B cell (primary cell): ENCODE measurements around the gene TBX3. TPM values are rescaled to one million over a fixed set of nuclear protein-coding genes. Genes with fewer than 3 reads are reported as not detected.

Experiments used
- ATAC-seq: fragments of 200-7000 bp; cut with Tn5 transposase; one replicate; pipeline ENCODE4 v1.10.0; 2021; ENCODE audit warnings: low read depth, mild to moderate bottlenecking, moderate number of reproducible peaks, moderate library complexity
- CTCF ChIA-PET: fragments of 350-600 bp; sonication (Branson Sonifier 250); formaldehyde crosslinking; loops from one replicate; lab custom pipeline; 2021; ENCODE audit warnings: antibody characterized with exemption, inconsistent platforms; lab: Charles Lee
- POLR2A ChIA-PET: fragments of 350-600 bp; sonication (Branson Sonifier 250); formaldehyde crosslinking; loops from one replicate; lab custom pipeline; 2021; ENCODE audit warnings: antibody characterized with exemption; lab: Charles Lee
- DNase-seq: peaks from one replicate; pipeline ENCODE4 v3.0.0; 2013
- H2AFZ ChIP-seq: 2 replicates; pipeline ENCODE4 v1.6.1; 2012; ENCODE audit warnings: mild to moderate bottlenecking, low read depth, low read length; ENCODE audit not compliant: insufficient read depth, poor library complexity, severe bottlenecking
- H3K27ac ChIP-seq, 2 donors: 1 replicate in 1 of 2; 2 replicates in 1 of 2; pipeline ENCODE4 v1.5.1; 2012 to 2013; ENCODE audit warnings: low read length in 2 of 2, mild to moderate bottlenecking in 2 of 2, moderate library complexity in 1 of 2
- H3K27me3 ChIP-seq, 4 experiments: fragments of 200-600 bp in 1 of 4; sonication (generic) in 1 of 4; replicated peaks in 1 of 4; 1 replicate in 2 of 4; 2 replicates in 2 of 4; pipeline versions ENCODE4 v1.6.1 to v1.7.0; 2013 to 2016; ENCODE audit warnings: low read length in 3 of 4, mild to moderate bottlenecking in 2 of 4, mixed read lengths in 1 of 4, moderate library complexity in 1 of 4; ENCODE audit not compliant: insufficient read depth in 4 of 4, control insufficient read depth in 3 of 4; ENCODE audit errors: control extremely low read depth in 1 of 4
- H3K36me3 ChIP-seq, 2 experiments: replicated peaks in 1 of 2; 1 replicate in 1 of 2; 2 replicates in 1 of 2; pipeline versions ENCODE4 v1.6.1 to v1.7.1; 2013; ENCODE audit warnings: low read length in 1 of 2; ENCODE audit not compliant: insufficient read depth in 2 of 2, control insufficient read depth in 1 of 2; ENCODE audit errors: control extremely low read depth in 1 of 2, extremely low read depth in 1 of 2
- H3K4me1 ChIP-seq, 2 donors: fragments of 200-600 bp in 1 of 2; sonication (generic) in 1 of 2; 1 replicate in 1 of 2; 2 replicates in 1 of 2; pipeline versions ENCODE4 v1.5.1 to v1.6.1; 2013 to 2017; ENCODE audit warnings: low read length in 2 of 2; ENCODE audit not compliant: control insufficient read depth in 2 of 2, insufficient read depth in 2 of 2
- H3K4me2 ChIP-seq: replicated peaks from 2 replicates; pipeline ENCODE3; 2012; ENCODE audit warnings: mild to moderate bottlenecking, low read depth, low read length; ENCODE audit not compliant: poor library complexity, severe bottlenecking
- H3K4me3 ChIP-seq, 5 experiments: fragments of 200-600 bp in 1 of 5; sonication (generic) in 1 of 5; 1 replicate in 3 of 5; 2 replicates in 2 of 5; pipeline versions ENCODE4 v1.5.1 to v1.7.0; 2011 to 2016; ENCODE audit warnings: low read length in 4 of 5, mild to moderate bottlenecking in 4 of 5, low read depth in 2 of 5, control low read depth in 1 of 5, moderate library complexity in 1 of 5; ENCODE audit not compliant: insufficient read depth in 1 of 5; ENCODE audit errors: control extremely low read depth in 1 of 5, extremely low read depth in 1 of 5
- H3K79me2 ChIP-seq: fragments of 200-600 bp; sonication (generic); one replicate; pipeline ENCODE4 v1.6.0; 2016; ENCODE audit warnings: low read length; ENCODE audit not compliant: control insufficient read depth, insufficient read depth
- H3K9ac ChIP-seq: fragments of 200-600 bp; sonication (generic); 2 replicates; pipeline ENCODE4 v1.6.1; 2017; ENCODE audit warnings: mild to moderate bottlenecking, low read length, moderate library complexity
- H3K9me3 ChIP-seq, 3 donors: one replicate each; pipeline versions ENCODE4 v1.6.1 to v1.7.1; 2013; ENCODE audit warnings: low read length in 2 of 3; ENCODE audit not compliant: control insufficient read depth in 2 of 3, insufficient read depth in 1 of 3; ENCODE audit errors: control extremely low read depth in 1 of 3
- H4K20me1 ChIP-seq: 2 replicates; pipeline ENCODE4 v1.6.0; 2012; ENCODE audit warnings: mild to moderate bottlenecking, low read length; ENCODE audit not compliant: insufficient read depth, control insufficient read depth, poor library complexity, severe bottlenecking
- H3K27ac Mint-ChIP-seq: one replicate; pipeline ENCODE4 v1.8.0; 2021; ENCODE audit warnings: mixed read lengths
- H3K27me3 Mint-ChIP-seq: one replicate; pipeline ENCODE4 v1.8.0; 2021; ENCODE audit warnings: mixed read lengths
- H3K4me1 Mint-ChIP-seq: one replicate; pipeline ENCODE4 v1.8.0; 2021; ENCODE audit warnings: mixed read lengths
- H3K4me3 Mint-ChIP-seq: one replicate; pipeline ENCODE4 v1.8.0; 2021; ENCODE audit warnings: mixed read lengths
- H3K9me3 Mint-ChIP-seq: one replicate; pipeline ENCODE4 v1.8.0; 2022; ENCODE audit warnings: mixed read lengths; ENCODE audit not compliant: insufficient read depth
- EZH2 ChIP-seq: IDR thresholded peaks from 2 replicates; pipeline ENCODE4 v1.6.1; 2012; ENCODE audit warnings: borderline replicate concordance, low read depth, mild to moderate bottlenecking, moderate library complexity, low read length; ENCODE audit not compliant: insufficient read depth, poor library complexity, severe bottlenecking
- WGBS: methylation state at CpG from one replicate; pipeline ENCODE4 v1.1.5; 2013; ENCODE audit warnings: missing lambda C conversion rate; ENCODE audit not compliant: insufficient coverage; 5-methylcytosine and 5-hydroxymethylcytosine counted together
- intact Hi-C: fragments of 100-400 bp; cut with micrococcal nuclease; formaldehyde crosslinking; loops from one replicate; pipeline ENCODE4 v1.10.0; 2022
- polyA plus RNA-seq: library from polyadenylated mRNA; depleted of rRNA; stranded (reverse); fragments of >200 nt; gene quantifications from 2 replicates; pipeline ENCODE4 v1.2.3, GENCODE V29; 2012
- total RNA-seq, 2 donors: library from RNA; stranded (reverse); fragments of 120-200 nt in 1 of 2; gene quantifications; 1 replicate in 1 of 2; 2 replicates in 1 of 2; pipeline versions ENCODE4 v1.2.3 to v1.2.4, GENCODE V29; 2013 to 2022
- TF ChIP-seq, protein P1 (sequence below): fragments of 200-600 bp; IDR thresholded peaks from one replicate; pipeline ENCODE4 v1.8.0; 2022; ENCODE audit warnings: antibody characterized with exemption, mild to moderate bottlenecking

The TBX3 gene
- total and polyA plus RNA-seq, 2 donors (not counting 1 experiment from before 2014, with no cell fraction given), result not detected

DNA sequence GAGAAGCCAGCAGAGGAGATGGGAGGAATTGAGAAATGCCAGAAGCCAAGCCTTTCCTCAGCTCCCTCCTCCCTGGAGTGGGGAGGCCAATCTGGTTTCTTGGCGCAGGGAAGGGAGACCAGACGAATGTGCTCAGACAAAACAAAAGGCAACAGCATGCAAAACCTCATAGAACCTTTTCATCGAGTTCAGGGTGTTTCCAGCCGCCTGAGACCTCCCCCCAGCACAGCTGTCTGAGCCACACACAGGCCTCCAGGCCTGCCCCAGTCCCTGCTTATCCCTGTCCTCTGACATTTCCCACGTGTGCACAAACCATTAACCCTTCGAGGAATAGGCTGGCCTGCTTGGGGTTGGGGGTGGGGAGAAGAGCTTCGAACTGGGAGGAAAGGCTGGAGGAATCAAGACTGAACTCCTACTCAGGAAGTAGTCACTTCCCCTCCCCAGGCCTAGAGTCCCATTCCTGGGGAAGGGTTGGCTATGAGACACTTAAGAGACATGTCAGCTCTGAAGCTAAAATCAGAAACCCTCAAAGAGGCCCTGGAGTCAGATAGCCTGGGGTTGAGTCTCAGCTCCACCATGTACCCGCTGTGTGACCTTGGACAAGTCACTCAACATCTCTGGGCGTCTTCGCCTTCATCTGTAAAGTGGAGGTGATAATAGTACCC, 10.7 kb downstream of the TBX3 start:
- Histone ChIP-seq H3K79me2 (no peaks in the 10 kb centered on the region), H3K27ac (no peak overlapping the region), H3K4me3 (no peak overlapping the region), H3K4me2 (no peak overlapping the region), H3K36me3 (no peaks in the 10 kb centered on the region), H3K9me3 (peaks cover 0 to 19% (median 0%) of the 10 kb centered on the region in 3 donors), H2AFZ (no peak overlapping the region), H3K9ac (no peak overlapping the region), H3K27me3 (peaks cover 0 to 58% (median 20%) of the 10 kb centered on the region in 4 experiments), H4K20me1 (no peaks in the 10 kb centered on the region), H3K4me1 (no peaks in the 10 kb centered on the region)
- ATAC-seq (no peak), DNase-seq (no peak)
- H3K4me1 Mint-ChIP-seq, result no peaks in the 10 kb centered on the region
- ChIA-PET CTCF (no interaction called here), POLR2A (no interaction called here)
- no peak overlapping the region for H3K27ac Mint-ChIP-seq
- 54% methylated on average over 5 of the region's 10 CpGs for WGBS
- intact Hi-C loops, result no loop called here
- TF ChIP-seq, protein P1, sequence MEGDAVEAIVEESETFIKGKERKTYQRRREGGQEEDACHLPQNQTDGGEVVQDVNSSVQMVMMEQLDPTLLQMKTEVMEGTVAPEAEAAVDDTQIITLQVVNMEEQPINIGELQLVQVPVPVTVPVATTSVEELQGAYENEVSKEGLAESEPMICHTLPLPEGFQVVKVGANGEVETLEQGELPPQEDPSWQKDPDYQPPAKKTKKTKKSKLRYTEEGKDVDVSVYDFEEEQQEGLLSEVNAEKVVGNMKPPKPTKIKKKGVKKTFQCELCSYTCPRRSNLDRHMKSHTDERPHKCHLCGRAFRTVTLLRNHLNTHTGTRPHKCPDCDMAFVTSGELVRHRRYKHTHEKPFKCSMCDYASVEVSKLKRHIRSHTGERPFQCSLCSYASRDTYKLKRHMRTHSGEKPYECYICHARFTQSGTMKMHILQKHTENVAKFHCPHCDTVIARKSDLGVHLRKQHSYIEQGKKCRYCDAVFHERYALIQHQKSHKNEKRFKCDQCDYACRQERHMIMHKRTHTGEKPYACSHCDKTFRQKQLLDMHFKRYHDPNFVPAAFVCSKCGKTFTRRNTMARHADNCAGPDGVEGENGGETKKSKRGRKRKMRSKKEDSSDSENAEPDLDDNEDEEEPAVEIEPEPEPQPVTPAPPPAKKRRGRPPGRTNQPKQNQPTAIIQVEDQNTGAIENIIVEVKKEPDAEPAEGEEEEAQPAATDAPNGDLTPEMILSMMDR, result no peak
- TF ChIP-seq EZH2, result no peak
- peaks cover 75% of the 10 kb centered on the region for H3K27me3 Mint-ChIP-seq
- H3K9me3 Mint-ChIP-seq, result no peaks in the 10 kb centered on the region
- H3K4me3 Mint-ChIP-seq, result no peak overlapping the region

DNA sequence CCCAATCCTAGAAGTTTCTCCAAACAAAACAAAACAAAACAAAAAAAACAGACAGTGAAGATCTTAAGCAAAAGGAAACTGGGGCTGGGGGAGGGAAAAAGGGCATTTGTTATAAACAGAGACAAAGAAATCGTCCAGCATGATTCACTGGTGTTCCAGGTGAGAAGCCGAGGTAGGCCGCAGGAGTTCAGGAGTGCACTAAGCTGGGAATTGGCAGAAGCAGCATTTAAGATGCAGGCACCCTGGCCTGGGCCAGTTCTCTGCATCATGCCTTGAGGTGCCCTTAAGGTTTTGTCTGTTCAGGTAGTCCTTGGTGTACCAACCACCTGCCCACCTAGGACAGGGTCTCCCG, 11.2 kb downstream of the TBX3 start:
- peaks cover 0 to 19% (median 0%) of the 10 kb centered on the region in 3 donors for H3K9me3 ChIP-seq
- DNase-seq, result no peak
- no peaks in the 10 kb centered on the region for H3K4me1 Mint-ChIP-seq
- H3K9ac ChIP-seq, result no peak overlapping the region
- no peak overlapping the region for H3K4me2 ChIP-seq
- no peaks in the 10 kb centered on the region for H3K79me2 ChIP-seq
- no peaks in the 10 kb centered on the region for H3K4me1 ChIP-seq
- peaks cover 0 to 59% (median 19%) of the 10 kb centered on the region in 4 experiments for H3K27me3 ChIP-seq
- 67% methylated on average over 3 of the region's 4 CpGs for WGBS
- TF ChIP-seq, protein P1, result no peak
- TF ChIP-seq EZH2, result no peak
- no peaks in the 10 kb centered on the region for H3K36me3 ChIP-seq
- H3K27me3 Mint-ChIP-seq, result peaks cover 75% of the 10 kb centered on the region
- ATAC-seq, result no peak
- ChIA-PET CTCF (no interaction called here), POLR2A (no interaction called here)
- H3K4me3 ChIP-seq, result no peak overlapping the region
- H4K20me1 ChIP-seq, result no peaks in the 10 kb centered on the region
- no peak overlapping the region for H3K27ac Mint-ChIP-seq
- H3K27ac ChIP-seq, result no peak overlapping the region
- intact Hi-C loops, result no loop called here
- H3K9me3 Mint-ChIP-seq, result no peaks in the 10 kb centered on the region
- H2AFZ ChIP-seq, result no peak overlapping the region
- H3K4me3 Mint-ChIP-seq, result no peak overlapping the region
